Measurements from ENCODE around the gene DGUOK. TPM values are rescaled to one million over a fixed set of nuclear protein-coding genes. Genes with fewer than 3 reads are reported as not detected.
A peak's percentile ranks its signal among the peaks of the same experiment; 100 is the strongest.

DGUOK gene
- polyA plus RNA-seq, 1 donor (not counting 4 experiments of a cell fraction or from before 2014, with no cell fraction given): 102 TPM

DNA sequence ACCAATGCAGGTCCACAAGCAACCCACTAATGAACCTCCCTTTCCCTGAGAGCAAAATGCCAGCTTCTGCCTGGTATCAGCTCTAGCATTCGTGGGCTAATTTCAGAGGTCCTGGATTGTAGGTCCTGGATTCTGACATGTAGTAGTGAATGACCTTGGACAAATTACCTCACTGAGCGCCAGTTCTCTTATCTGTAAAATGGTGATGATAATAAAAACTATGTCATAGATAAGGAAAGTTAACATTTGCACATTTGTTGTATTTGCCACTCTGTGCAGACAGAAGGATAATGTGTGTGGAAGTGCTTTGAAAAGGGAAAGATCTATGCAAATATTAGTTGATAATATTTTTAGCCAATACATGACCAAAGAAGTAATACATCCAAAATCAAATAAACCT lies 53.9 kb downstream of the DGUOK start:
- no peak for TF ChIP-seq EZH2 (IDR thresholded peaks at IDR 0.05; ENCODE audit: low read length)
- TF ChIP-seq CTCF (optimal IDR thresholded peaks at IDR 0.05 in 1 of 3, IDR thresholded peaks at IDR 0.05 in 1 of 3, conservative IDR thresholded peaks at IDR 0.05 in 1 of 3; ENCODE audit: extremely low read depth in 1 of 3, insufficient read depth in 2 of 3, low read length in 3 of 3): no peak
- dilution Hi-C loops (cut with MboI; ENCODE audit: extremely low pct_ligation_motif_present, low sequenced_read_pairs): no loop called here
- H2AFZ ChIP-seq (ENCODE audit: control insufficient read depth, low read length): no peak overlapping the region
- H3K27ac ChIP-seq (ENCODE audit: control insufficient read depth, insufficient read depth, low read length): peak overlapping the region; percentile 95
- H3K79me2 ChIP-seq (ENCODE audit: control insufficient read depth, insufficient read depth, low read length): peaks cover 2% of the 10 kb centered on the region
- no peaks in the 10 kb centered on the region for H4K20me1 ChIP-seq (ENCODE audit: control insufficient read depth, extremely low read depth, insufficient read depth, low read length)
- peaks cover 9% of the 10 kb centered on the region for H3K9me1 ChIP-seq (ENCODE audit: control insufficient read depth, extremely low read depth, insufficient read depth, low read length)
- no peaks in the 10 kb centered on the region for H3K9me3 ChIP-seq (ENCODE audit: control insufficient read depth, low read depth, low read length)
- DNase-seq (ENCODE audit: low read depth, low spot score): no peak
- peak overlapping the region; percentile 45 to 62 (median 48) for H3K4me3 ChIP-seq (ENCODE audit: control insufficient read depth in 2 of 3, extremely low read depth in 1 of 3, insufficient read depth in 2 of 3, low read depth in 1 of 3, low read length in 3 of 3)
- H3K9ac ChIP-seq (ENCODE audit: control insufficient read depth, extremely low read depth, insufficient read depth, low read length): peak overlapping the region; percentile 81
- H3K4me2 ChIP-seq (ENCODE audit: control insufficient read depth, extremely low read depth, insufficient read depth, low read depth, low read length): peak overlapping the region; percentile 77
- peaks cover 42% of the 10 kb centered on the region for H3K4me1 ChIP-seq (ENCODE audit: control insufficient read depth, extremely low read depth, insufficient read depth, low read length)
- H3K27me3 ChIP-seq (ENCODE audit: control insufficient read depth, extremely low read depth, insufficient read depth, low read length): no peaks in the 10 kb centered on the region
- H3K36me3 ChIP-seq (ENCODE audit: control insufficient read depth in 2 of 2, extremely low read depth in 1 of 2, insufficient read depth in 2 of 2, low read length in 2 of 2): no peaks in the 10 kb centered on the region
- no peak for FAIRE-seq

DNA sequence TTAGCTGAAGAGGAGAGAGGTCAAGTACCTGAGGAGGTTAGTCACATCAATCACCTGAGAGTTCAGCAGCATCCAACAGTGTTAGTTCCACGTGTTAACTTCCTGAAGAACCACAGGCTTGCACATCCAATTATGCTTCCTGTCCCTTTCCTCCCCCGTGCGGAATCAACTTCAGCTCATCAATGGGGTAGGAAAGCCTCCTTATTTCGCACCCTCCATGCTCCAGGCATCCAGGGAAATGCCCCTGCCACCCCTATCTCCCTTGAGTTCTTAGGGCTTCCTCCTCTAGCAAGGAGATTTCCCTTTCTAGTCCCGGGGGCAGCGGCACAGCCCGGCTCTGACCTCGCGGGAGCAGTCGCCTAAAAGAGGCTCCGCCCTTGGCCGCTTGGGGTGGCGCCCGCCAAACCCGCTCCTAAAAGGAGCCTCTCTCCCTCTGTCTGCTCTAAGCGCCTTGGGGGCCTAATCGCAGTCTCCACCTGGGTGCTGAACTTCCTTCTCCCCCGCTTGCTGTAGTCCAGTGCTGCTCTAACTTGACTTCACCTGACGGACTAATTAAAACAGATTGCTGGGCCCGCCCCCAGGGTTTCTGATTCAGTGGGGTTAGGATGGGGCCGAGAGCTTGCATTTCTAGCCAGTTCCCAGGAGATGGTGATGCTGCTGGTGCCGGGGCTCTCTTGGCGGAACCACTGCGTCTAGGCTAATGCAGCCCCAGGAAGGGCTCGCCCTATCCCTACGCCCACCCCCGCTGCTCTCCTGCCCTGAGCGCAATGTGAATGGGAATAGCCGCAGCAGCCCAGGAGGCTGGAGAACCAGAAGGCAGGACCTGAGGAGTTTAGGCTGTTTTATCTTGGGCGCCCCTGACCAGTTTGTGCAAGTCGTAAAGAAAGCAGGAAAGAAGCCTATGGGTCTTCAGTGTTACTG lies 54.7 kb downstream of the DGUOK start:
- peak overlapping the region; percentile 81 for H3K9ac ChIP-seq (ENCODE audit: control insufficient read depth, extremely low read depth, insufficient read depth, low read length)
- dilution Hi-C loops (cut with MboI; ENCODE audit: extremely low pct_ligation_motif_present, low sequenced_read_pairs): no loop called here

More for the DNA sequence above, 54.7 kb downstream of the DGUOK start:
- H4K20me1 ChIP-seq (ENCODE audit: control insufficient read depth, extremely low read depth, insufficient read depth, low read length): no peaks in the 10 kb centered on the region
- peaks cover 9% of the 10 kb centered on the region for H3K9me1 ChIP-seq (ENCODE audit: control insufficient read depth, extremely low read depth, insufficient read depth, low read length)
- H3K4me1 ChIP-seq (ENCODE audit: control insufficient read depth, extremely low read depth, insufficient read depth, low read length): peaks cover 49% of the 10 kb centered on the region
- peak overlapping the region; percentile 45 to 62 (median 48) for H3K4me3 ChIP-seq (ENCODE audit: control insufficient read depth in 2 of 3, extremely low read depth in 1 of 3, insufficient read depth in 2 of 3, low read depth in 1 of 3, low read length in 3 of 3)
- H3K79me2 ChIP-seq (ENCODE audit: control insufficient read depth, insufficient read depth, low read length): peaks cover 10% of the 10 kb centered on the region
- H3K27me3 ChIP-seq (ENCODE audit: control insufficient read depth, extremely low read depth, insufficient read depth, low read length): no peaks in the 10 kb centered on the region
- TF ChIP-seq CTCF (optimal IDR thresholded peaks at IDR 0.05 in 1 of 3, IDR thresholded peaks at IDR 0.05 in 1 of 3, conservative IDR thresholded peaks at IDR 0.05 in 1 of 3; ENCODE audit: extremely low read depth in 1 of 3, insufficient read depth in 2 of 3, low read length in 3 of 3) (peak in 2 of 3 experiments; percentile 7 to 8), EZH2 (IDR thresholded peaks at IDR 0.05; ENCODE audit: low read length) (no peak)
- peak overlapping the region; percentile 95 for H3K27ac ChIP-seq (ENCODE audit: control insufficient read depth, insufficient read depth, low read length)
- H3K9me3 ChIP-seq (ENCODE audit: control insufficient read depth, low read depth, low read length): no peaks in the 10 kb centered on the region
- H3K36me3 ChIP-seq (ENCODE audit: control insufficient read depth in 2 of 2, extremely low read depth in 1 of 2, insufficient read depth in 2 of 2, low read length in 2 of 2): peaks cover 0 to 5% of the 10 kb centered on the region in 2 experiments
- FAIRE-seq: no peak
- peak overlapping the region; percentile 54 for H2AFZ ChIP-seq (ENCODE audit: control insufficient read depth, low read length)
- DNase-seq (ENCODE audit: low read depth, low spot score): no peak
- H3K4me2 ChIP-seq (ENCODE audit: control insufficient read depth, extremely low read depth, insufficient read depth, low read depth, low read length): peak overlapping the region; percentile 77
